ENCODE measurements around the gene TMED5. TPM values are rescaled to one million over a fixed set of nuclear protein-coding genes. Genes with fewer than 3 reads are reported as not detected.
A peak's percentile ranks its signal among the peaks of the same experiment; 100 is the strongest.

The TMED5 gene
- total RNA-seq, 6 experiments from 2014 or later: 65.3 to 154 (median 88.9) TPM

GRCh38 chr1:93150729-93151128, 29.5 kb downstream of the TMED5 start:
- Histone ChIP-seq H3K36me3 (peaks cover 0 to 40% (median 5%) of the 10 kb centered on the region in 4 donors), H3K27me3 (no peaks in the 10 kb centered on the region), H3K9me3 (no peaks in the 10 kb centered on the region), H3K4me1 (no peaks in the 10 kb centered on the region), H3K4me3 (no peak overlapping the region), H3K27ac (no peak overlapping the region)
- 47% methylated on average over 1 of the region's 1 CpG for WGBS (ENCODE audit: insufficient coverage, low coverage, low lambda C conversion rate, missing lambda C conversion rate)
- DNase-seq: no peak
- intact Hi-C loops (cut with DNase I): no loop called here
- TF ChIP-seq POLR2A (IDR thresholded peaks at IDR 0.05) (no peak), CTCF (IDR thresholded peaks at IDR 0.05) (no peak)
- ATAC-seq: no peak

- no peak for DNase-seq
- WGBS (ENCODE audit: insufficient coverage, low coverage, low lambda C conversion rate, missing lambda C conversion rate): 31% methylated on average over 7 of the region's 7 CpGs
- Histone ChIP-seq H3K27ac (no peak overlapping the region), H3K4me3 (no peak overlapping the region), H3K4me1 (no peaks in the 10 kb centered on the region), H3K9me3 (no peaks in the 10 kb centered on the region), H3K27me3 (no peaks in the 10 kb centered on the region), H3K36me3 (peaks cover 0 to 18% (median 3%) of the 10 kb centered on the region in 4 donors)
- intact Hi-C loops (cut with DNase I): no loop called here
- peak in 2 of 4 donors; percentile 21 to 44 for ATAC-seq
- TF ChIP-seq POLR2A (IDR thresholded peaks at IDR 0.05): no peak
- no peak for TF ChIP-seq CTCF (IDR thresholded peaks at IDR 0.05)
Measured at GRCh38 chr1:93148001-93148400, 32.2 kb downstream of the TMED5 start.

GRCh38 chr1:93143769-93144168, 36.4 kb downstream of the TMED5 start:
- Histone ChIP-seq H3K27me3 (no peaks in the 10 kb centered on the region), H3K27ac (no peak overlapping the region), H3K4me3 (no peak overlapping the region), H3K9me3 (no peaks in the 10 kb centered on the region), H3K36me3 (no peaks in the 10 kb centered on the region), H3K4me1 (no peaks in the 10 kb centered on the region)
- intact Hi-C loops (cut with DNase I): no loop called here
- 26% methylated on average over 4 of the region's 4 CpGs for WGBS (ENCODE audit: insufficient coverage, low coverage, low lambda C conversion rate, missing lambda C conversion rate)
- DNase-seq: no peak
- no peak for TF ChIP-seq CTCF (IDR thresholded peaks at IDR 0.05)
- no peak for TF ChIP-seq POLR2A (IDR thresholded peaks at IDR 0.05)
- peak in 3 of 4 donors; percentile 45 to 76 (median 62) for ATAC-seq

- ATAC-seq (peak; percentile 19 to 45 (median 26)), DNase-seq (no peak)
- H3K27me3 ChIP-seq: no peaks in the 10 kb centered on the region
- intact Hi-C loops (cut with DNase I): no loop called here
- H3K4me3 ChIP-seq: no peak overlapping the region
- WGBS (ENCODE audit: insufficient coverage, low coverage, low lambda C conversion rate, missing lambda C conversion rate): 26% methylated on average over 1 of the region's 1 CpG
- H3K36me3 ChIP-seq: no peaks in the 10 kb centered on the region
- no peaks in the 10 kb centered on the region for H3K9me3 ChIP-seq
- no peak overlapping the region for H3K27ac ChIP-seq
- no peaks in the 10 kb centered on the region for H3K4me1 ChIP-seq
- TF ChIP-seq CTCF (IDR thresholded peaks at IDR 0.05) (no peak), POLR2A (IDR thresholded peaks at IDR 0.05) (no peak)
Measured at GRCh38 chr1:93143136-93143535, 37.1 kb downstream of the TMED5 start.

- DNase-seq: no peak
- H3K36me3 ChIP-seq: peaks cover 0 to under 1% (median 0%) of the 10 kb centered on the region in 4 donors
- peak in 2 of 4 donors; percentile 44 to 57 for ATAC-seq
- 92% methylated on average over 2 of the region's 2 CpGs for WGBS (ENCODE audit: insufficient coverage, low coverage, low lambda C conversion rate, missing lambda C conversion rate)
- intact Hi-C loops (cut with DNase I): no loop called here
- no peak overlapping the region for H3K27ac ChIP-seq
- no peak overlapping the region for H3K4me3 ChIP-seq
- no peaks in the 10 kb centered on the region for H3K27me3 ChIP-seq
- H3K9me3 ChIP-seq: no peaks in the 10 kb centered on the region
- no peaks in the 10 kb centered on the region for H3K4me1 ChIP-seq
- TF ChIP-seq CTCF (IDR thresholded peaks at IDR 0.05): no peak
- no peak for TF ChIP-seq POLR2A (IDR thresholded peaks at IDR 0.05)
Measured at GRCh38 chr1:93142161-93142560, 38.1 kb downstream of the TMED5 start.

Data from right lobe of liver (tissue), 6 donors.